HS-5 (cell line): ENCODE measurements around the gene LPIN2.
A peak's percentile ranks its signal among the peaks of the same experiment; 100 is the strongest.
"Not testable (repeated sequence)": the region's sequence is repeated elsewhere in the genome, so short reads cannot be mapped to it uniquely, and the experiment has no call there.

Source experiments
- DNase-seq: peaks from one replicate; pipeline ENCODE4 v3.0.0-alpha.2; 2012; ENCODE audit warnings: low read depth

The LPIN2 gene, protein sequence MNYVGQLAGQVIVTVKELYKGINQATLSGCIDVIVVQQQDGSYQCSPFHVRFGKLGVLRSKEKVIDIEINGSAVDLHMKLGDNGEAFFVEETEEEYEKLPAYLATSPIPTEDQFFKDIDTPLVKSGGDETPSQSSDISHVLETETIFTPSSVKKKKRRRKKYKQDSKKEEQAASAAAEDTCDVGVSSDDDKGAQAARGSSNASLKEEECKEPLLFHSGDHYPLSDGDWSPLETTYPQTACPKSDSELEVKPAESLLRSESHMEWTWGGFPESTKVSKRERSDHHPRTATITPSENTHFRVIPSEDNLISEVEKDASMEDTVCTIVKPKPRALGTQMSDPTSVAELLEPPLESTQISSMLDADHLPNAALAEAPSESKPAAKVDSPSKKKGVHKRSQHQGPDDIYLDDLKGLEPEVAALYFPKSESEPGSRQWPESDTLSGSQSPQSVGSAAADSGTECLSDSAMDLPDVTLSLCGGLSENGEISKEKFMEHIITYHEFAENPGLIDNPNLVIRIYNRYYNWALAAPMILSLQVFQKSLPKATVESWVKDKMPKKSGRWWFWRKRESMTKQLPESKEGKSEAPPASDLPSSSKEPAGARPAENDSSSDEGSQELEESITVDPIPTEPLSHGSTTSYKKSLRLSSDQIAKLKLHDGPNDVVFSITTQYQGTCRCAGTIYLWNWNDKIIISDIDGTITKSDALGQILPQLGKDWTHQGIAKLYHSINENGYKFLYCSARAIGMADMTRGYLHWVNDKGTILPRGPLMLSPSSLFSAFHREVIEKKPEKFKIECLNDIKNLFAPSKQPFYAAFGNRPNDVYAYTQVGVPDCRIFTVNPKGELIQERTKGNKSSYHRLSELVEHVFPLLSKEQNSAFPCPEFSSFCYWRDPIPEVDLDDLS

DNA sequence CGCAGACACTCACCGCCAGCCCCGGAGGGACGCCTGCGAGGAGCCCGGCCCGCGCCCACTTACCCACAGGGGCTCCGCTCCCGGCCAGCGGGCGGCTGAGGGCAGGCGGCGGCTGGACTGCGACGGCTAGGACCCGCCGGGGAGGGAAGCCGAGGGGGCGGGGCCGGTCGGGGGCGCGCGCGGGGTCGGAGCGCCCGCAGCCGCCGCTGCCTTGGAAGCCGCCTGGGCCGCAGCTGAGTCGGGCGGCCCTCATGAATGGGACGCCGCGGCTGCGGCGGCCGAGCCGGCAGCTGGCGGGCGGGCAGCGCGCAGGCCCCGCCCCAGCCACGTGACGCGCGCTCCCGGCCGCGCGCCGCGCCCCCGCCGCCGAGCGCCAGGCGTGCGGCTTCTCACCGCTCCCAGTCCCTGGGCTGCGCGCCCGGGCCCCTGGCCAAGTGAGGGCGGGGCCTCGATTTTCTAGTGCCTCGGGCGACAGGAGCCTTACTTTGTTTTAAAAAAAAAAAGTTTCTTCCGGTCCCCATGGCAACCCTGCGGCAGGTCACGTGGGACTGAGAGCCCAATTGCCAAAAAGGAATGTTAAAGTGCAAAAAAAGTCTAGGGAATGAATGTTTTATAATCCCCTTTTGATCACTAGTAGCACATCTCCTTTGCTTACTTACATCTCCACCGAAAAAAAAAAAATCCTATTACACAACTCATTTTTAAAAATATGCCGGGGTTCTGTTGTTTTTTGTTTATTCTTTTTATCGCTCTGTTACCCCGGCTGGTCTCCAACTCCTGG is at the start of gene LPIN2:
Gene LPIN2 (minus strand): TSS at position 121 of the 781 bp plus-strand sequence. CDS start 52,304 bp downstream, outside the sequence.
- peak; percentile 77 for DNase-seq

DNA sequence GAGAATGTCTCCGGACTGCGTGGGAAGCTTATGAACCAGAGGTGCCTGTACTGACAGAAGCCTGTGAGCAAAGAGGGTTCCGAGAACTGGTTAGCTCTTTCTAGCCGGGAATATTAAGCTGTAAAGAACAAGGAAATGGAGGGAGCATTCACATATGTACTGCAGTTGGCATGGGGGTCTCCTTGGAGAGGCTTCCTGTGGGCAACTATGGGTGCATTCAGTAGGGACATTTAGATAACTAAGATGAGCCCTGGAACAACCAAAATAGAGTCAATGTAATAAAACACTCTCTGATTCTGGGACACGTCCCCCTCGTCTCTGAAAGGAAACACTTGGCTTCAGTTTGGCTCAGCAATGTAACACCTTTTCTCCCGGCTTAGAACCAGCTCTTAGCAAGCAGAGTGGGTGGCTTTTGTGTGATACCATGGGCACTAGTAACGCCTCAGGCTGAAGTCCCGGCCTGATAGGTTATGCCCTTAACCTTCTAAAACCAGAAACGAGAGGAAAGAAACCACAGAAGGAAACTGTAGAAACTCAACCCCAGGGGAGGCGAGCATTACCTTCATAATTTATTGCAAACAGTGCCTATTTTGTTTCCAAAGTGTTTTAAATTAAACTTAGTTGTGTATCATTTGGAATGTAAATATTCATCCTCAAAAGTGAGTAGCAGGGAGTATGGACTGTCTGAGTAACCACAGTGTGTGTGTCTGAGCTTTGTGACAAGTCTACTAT is 48.8 kb upstream of the LPIN2 start:
- no peak for DNase-seq

DNA sequence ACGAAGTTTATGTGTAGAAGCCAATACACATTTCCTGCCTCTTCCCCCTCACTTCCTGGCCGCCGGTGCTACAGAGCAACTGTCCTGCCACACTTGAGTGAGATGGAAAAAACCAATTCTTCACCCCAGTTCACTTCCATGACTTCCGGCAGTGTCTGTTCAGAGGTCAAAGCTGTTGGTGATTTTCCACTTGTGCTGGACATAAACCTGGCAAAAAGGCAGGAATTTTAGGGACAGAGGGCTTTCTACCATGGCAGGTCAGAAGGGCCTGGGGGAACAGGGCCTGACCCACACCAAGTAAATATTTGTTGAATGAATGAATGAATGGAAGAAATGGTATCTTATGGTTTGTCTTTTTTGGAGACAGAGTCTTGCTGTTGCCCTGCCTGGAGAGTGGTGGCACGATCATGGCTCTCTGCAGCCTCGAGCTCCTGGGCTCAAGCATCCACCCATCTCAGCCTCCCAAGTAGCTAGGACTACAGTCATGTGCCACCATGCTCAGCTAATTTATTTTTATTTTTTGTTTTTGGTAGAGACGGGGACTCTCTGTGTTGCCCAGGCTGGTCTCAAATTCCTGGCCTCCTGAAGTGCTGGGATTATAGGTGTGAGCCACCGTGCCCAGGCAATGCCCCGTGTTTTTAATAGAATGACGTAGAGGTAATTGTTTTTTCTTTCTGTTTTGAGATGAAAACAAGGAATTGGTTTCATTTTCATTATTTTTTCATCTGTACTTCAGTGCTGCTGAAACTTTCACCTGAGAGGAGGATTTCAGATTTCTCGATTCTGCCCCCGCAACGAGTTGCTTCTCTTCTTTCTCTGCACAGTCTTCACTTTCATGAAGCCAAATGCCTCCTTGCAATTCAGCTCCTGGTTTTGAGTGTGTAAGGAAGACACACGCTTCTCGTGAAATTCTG is 48.0 kb upstream of the LPIN2 start:
- no peak for DNase-seq

- no peak for DNase-seq
Measured at GRCh38 chr18:3059272-3059671, 46.3 kb upstream of the LPIN2 start.

GRCh38 chr18:3058328-3059191 is 45.6 kb upstream of the LPIN2 start:
- no peak for DNase-seq

DNA sequence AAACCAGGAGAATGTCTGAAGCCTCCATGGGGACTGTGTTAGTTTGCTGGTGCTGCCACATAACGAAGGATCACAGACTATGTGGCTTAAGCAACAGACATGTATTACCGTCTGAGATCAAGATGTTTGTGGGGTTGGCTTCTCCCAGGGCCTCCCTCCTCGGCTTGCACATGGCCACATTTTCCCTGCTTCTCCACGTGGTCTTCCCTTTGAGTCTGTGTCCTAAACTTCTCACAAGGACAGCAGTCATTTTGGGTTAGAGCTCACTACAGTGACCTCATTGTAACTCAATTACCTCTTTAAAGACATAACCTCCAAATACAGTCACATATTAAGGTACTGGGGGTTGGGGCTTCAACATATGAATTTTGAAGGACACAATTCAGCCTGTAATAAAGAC is 44.6 kb upstream of the LPIN2 start:
- DNase-seq: no peak

DNA sequence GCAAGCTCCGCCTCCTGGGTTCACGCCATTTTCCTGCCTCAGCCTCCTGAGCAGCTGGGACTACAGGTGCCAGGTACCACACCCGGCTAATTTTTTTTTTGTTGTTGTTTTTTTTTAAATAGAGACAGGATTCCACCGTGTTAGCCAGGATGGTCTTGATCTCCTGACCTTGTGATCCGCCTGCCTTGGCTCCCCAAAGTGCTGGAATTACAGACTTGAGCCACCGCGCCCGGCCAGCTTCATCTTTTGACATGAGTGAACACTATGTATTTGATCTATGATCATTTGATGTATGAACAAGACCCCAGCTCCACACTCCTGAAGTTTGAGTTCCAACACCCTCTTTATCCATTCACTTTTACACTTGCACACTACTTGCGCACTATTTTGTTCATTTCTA is 43.4 kb upstream of the LPIN2 start:
- DNase-seq: no peak

DNA sequence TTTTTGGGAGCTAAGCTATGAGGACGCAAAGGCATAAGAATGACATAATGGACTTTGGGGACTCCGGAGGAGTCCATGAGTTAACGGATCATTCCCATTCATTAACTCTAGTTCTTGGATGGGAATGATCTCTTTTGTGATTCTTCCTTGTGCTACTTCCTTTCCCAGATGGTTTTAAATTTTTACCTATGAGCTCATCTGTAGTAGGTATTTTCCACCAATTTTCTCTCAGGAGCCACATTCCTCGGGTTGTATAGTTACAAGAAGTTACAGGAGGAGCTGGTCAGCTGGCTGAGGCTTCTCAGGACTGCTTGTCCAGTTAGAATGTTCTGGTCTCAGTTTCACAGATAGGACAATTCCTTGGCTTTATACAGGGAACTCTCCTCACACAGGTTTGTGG is 42.9 kb upstream of the LPIN2 start:
- DNase-seq: no peak

DNA sequence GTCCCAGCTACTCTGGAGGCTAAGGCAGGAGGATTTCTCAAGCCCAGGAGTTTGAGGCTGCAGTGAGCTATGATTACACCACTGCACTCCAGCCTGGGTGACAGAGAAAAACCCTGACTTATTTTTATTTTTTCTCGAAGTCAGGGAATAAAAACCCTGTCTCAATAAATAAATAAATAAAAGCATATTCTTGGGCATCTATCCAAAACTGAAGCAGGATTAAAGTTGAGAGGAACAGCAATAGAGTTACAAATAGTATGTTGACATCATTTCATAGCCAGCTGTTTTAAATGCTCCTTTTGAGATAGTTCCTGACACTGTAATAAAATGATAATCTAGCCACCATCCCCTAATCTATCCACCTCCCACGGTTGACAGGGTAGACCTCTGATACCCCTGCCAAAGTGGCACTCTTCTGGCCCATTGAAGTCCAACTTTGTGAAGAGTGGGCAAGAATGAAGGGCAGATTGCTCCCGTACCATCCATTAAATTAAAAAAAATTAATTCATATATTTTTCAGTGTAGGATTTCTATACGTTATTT is 42.3 kb upstream of the LPIN2 start:
- DNase-seq: no peak

DNA sequence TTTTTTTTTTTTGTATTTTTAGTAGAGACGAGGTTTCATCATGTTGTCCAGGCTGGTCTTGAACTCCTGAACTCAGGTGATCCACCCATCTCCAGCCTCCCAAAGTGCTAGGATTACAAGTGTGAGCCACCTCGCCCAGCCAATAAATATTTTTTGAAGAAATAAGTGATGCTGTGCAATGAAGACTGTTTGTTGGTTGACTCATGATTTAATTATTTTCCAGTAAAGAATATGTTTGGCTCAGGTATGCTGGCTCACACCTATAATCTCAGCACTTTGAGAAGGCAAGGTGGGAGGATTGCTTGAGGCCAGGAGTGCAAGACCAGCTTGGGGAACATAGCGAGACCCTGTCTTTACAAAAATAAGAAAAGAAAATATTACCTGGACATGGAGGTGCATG is 41.8 kb upstream of the LPIN2 start:
- DNase-seq: no peak

DNA sequence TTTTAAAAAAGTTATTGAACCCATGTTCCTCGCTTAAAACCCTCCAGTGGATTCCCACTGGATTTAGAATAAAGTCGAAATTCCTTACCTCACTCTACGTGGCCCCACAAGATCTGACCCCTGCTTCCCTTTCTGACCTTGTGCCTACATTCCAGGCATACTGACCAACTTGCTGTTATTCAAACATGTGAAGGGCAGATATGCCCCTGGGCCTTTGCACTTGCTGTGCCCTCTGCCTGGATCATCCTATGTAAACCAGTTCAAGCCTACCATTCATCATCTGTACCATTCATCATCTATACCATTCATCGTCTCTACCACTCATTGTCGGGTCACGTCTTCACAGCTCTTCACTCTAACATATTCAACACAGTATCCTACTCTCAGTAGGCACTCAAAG is 41.3 kb upstream of the LPIN2 start:
- DNase-seq: no peak

DNA sequence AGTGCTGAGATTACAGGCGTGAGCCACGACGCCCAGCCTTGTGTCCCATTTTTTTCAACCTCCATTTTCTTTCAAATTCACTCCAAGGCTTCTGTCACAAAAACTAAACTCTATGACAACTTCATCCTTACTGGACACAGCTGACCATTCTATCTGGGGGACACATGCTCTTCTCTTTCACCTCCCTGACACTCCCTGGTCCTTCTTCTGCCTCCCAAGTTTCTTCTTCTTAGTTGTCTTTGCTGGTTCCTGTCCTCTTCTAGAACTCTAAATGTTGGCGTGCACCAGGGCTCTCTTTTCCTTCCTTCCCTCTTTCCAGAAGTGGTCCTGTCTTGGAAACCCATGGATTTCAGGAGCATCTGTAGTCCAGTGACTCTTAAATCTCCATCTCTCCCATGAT is 40.1 kb upstream of the LPIN2 start:
- DNase-seq: no peak

GRCh38 chr18:3052411-3052758 is 39.4 kb upstream of the LPIN2 start:
- no peak for DNase-seq

DNA sequence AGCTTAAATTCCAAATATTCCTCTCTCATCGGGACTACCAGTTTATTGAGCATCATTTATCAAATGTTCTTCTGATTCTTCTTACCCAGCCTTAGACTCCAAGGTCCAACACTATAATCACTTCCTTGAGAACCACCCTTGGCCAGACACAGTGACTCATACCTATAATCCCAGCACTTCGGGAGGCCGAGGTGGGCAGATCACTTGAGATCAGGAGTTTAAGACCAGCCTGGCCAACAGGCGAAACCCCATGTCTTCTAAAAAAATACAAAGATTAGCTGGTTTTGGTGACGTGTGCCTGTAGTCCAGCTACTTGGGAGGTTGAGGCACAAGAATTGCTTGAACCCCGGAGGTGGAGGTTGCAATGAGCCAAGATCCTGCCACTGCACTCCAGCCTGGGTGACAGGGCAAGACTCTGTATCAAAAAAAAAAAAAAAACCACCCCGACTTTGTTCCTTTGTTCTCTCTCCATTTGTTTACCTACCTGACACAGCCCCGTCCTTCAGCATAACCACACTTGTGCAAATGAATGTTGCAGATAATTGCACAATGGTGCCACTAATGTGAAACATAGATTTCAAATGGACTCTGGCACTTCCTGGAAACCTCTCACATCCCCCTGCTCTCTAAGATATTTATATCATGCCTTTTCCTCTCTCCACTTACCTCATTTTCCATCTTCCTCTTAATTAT is 38.9 kb upstream of the LPIN2 start:
- DNase-seq: no peak

DNA sequence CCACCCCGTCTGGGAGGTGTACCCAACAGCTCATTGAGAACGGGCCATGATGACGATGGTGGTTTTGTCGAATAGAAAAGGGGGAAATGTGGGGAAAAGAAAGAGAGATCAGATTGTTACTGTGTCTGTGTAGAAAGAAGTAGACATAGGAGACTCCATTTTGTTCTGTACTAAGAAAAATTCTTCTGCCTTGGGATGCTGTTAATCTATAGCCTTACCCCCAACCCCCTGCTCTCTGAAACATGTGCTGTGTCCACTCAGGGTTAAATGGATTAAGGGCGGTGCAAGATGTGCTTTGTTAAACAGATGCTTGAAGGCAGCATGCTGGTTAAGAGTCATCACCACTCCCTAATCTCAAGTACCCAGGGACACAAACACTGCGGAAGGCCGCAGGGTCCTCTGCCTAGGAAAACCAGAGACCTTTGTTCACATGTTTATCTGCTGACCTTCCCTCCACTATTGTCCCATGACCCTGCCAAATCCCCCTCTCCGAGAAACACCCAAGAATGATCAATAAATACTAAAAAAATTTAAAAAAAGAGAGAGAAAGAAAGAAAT is 37.0 kb upstream of the LPIN2 start:
- not testable (repeated sequence) for DNase-seq

DNA sequence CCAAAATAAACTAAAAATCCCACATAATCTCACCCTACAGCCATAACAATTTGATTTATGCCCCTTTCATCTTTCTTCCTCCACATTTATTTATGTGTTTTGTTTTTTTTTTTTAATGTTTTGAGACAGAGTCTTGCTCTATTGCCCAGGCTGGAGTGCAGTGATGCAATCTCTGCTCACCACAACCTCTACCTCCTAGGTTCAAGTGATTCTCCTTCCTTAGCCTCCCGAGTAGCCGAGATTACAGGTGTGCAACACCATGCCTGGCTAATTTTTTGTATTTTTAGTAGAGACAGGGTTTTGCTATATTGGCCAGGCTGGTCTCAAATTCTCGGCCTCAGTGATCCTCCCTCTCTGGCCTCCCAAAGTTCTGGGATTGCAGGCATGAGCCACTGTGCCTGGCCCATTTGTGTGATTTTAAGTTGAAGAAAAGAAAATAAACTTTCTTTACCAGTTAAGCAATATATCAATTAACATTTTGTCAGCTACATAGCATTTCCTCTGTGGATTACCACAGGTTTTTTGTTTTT is 35.9 kb upstream of the LPIN2 start:
- no peak for DNase-seq

DNA sequence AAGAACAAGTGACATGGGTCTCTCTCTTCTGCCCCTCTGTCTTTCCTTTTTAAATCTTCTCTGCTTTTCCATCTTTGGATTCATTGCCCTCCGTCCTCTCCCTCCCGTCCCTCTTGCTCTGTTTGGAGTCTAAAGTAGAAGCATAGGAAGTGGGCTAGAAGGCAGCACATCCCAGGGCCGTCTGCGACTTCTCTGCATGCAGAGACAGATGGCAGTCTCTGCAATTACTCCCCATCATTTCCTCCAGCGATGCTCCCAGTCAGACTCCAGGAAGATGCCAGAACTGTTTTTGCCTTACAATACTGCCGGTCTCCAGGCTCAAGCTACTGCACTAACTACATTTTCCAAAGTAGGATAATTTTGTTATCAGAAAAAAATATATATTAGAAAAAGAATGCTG is 35.2 kb upstream of the LPIN2 start:
- no peak for DNase-seq

DNA sequence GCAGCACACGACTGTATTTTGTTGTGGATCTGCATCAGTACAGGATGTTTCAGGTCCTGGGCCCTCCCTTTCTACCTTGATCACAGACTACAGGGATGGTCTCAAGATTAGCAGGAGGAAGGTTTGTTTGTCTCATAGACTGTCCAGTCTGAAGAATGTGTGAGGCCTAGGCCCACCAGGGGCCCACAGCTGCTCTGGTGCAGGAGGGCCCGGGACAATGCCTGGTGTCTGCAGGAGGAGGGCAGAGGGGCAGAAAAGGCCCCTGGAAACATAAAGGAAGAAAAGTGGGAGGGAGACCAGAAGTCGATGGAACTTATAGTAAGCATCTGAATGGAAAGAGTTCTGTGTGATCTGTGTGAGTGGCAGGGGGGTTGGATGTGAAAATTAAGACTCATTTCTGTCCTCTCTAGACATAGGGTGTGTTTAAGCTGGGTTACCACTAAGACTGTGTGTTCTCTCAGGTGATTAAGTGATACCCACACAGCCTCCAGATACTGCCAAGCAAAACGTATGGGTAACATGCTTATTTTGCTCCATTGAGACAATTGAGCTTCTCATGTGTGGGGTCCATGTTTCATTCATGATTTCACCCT is 33.4 kb upstream of the LPIN2 start:
- DNase-seq: no peak
